Tibial nerve (tissue), 4 donors: ENCODE data around the gene FZD7.

Source experiments
- EP300 ChIP-seq, 2 donors: sonication (generic); formaldehyde crosslinking; IDR thresholded peaks; one replicate each; pipeline ENCODE4 v1.6.1; 2017; ENCODE audit warnings: antibody characterized with exemption in 2 of 2, mild to moderate bottlenecking in 1 of 2
- TF ChIP-seq, protein P1 (sequence below), 5 experiments: fragments of 200-600 bp in 3 of 5; fragments of 450-650 bp in 2 of 5; sonication (generic) in 3 of 5; IDR thresholded peaks; one replicate each; pipeline ENCODE4 v1.5.1; 2016 to 2019; ENCODE audit warnings: antibody characterized with exemption in 5 of 5, mild to moderate bottlenecking in 3 of 5, moderate library complexity in 2 of 5

DNA sequence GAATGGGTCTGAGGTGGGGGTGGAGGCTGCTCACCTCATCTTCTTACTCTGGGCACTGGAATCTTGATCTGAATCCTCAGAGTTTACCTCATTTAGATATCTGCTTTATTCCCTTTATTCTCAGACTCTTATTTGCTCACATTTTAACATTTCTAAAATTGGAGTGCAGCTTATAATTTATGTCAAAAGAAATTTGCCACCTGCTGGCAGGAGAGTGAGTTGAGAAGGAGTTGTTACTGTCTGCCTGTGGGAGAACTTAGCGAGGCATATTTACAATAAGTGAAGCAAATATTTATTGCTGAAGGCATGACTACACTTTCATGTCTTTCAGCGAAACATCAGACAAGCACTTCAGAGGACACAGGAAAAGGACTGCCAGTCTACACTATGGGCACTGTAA is 23.0 kb downstream of the FZD7 start:
- TF ChIP-seq, protein P1, sequence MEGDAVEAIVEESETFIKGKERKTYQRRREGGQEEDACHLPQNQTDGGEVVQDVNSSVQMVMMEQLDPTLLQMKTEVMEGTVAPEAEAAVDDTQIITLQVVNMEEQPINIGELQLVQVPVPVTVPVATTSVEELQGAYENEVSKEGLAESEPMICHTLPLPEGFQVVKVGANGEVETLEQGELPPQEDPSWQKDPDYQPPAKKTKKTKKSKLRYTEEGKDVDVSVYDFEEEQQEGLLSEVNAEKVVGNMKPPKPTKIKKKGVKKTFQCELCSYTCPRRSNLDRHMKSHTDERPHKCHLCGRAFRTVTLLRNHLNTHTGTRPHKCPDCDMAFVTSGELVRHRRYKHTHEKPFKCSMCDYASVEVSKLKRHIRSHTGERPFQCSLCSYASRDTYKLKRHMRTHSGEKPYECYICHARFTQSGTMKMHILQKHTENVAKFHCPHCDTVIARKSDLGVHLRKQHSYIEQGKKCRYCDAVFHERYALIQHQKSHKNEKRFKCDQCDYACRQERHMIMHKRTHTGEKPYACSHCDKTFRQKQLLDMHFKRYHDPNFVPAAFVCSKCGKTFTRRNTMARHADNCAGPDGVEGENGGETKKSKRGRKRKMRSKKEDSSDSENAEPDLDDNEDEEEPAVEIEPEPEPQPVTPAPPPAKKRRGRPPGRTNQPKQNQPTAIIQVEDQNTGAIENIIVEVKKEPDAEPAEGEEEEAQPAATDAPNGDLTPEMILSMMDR (IDR thresholded peaks at IDR 0.05) = peak in 1 of 5 experiments; percentile 11
- no peak for TF ChIP-seq EP300 (IDR thresholded peaks at IDR 0.05)
